H9 (cell line): ENCODE results near the gene SEMA6A. TPM values are rescaled to one million over a fixed set of nuclear protein-coding genes. Genes with fewer than 3 reads are reported as not detected.

Experiments used
- DNase-seq: peaks from one replicate; pipeline ENCODE4 v3.0.0-alpha.2; 2017
- H2AFZ ChIP-seq: one replicate; pipeline ENCODE4 v1.6.1; 2013; ENCODE audit warnings: mild to moderate bottlenecking, low read length, control low read depth, moderate library complexity
- H2AK5ac ChIP-seq: 2 replicates; pipeline ENCODE4 v1.6.1; 2013; ENCODE audit warnings: low read length, control low read depth, mixed read lengths; ENCODE audit not compliant: insufficient read length
- H2BK120ac ChIP-seq: one replicate; pipeline ENCODE4 v1.6.1; 2013; ENCODE audit warnings: low read depth, mild to moderate bottlenecking, low read length, control low read depth, inconsistent platforms; ENCODE audit not compliant: poor library complexity, severe bottlenecking
- H2BK12ac ChIP-seq: 2 replicates; pipeline ENCODE4 v1.6.1; 2013; ENCODE audit warnings: low read length, control low read depth, mixed read lengths, low read depth; ENCODE audit not compliant: insufficient read length
- H2BK15ac ChIP-seq: 2 replicates; pipeline ENCODE4 v1.6.1; 2013; ENCODE audit warnings: low read depth, low read length, control low read depth
- H2BK20ac ChIP-seq: one replicate; pipeline ENCODE4 v1.6.1; 2013; ENCODE audit warnings: low read depth, mild to moderate bottlenecking, low read length, control low read depth, inconsistent platforms; ENCODE audit not compliant: poor library complexity, severe bottlenecking
- H2BK5ac ChIP-seq: 2 replicates; pipeline ENCODE4 v1.6.1; 2013; ENCODE audit warnings: low read length, control low read depth, mixed read lengths; ENCODE audit not compliant: insufficient read length
- H3K14ac ChIP-seq: 2 replicates; pipeline ENCODE4 v1.6.1; 2013; ENCODE audit warnings: low read length, control low read depth; ENCODE audit not compliant: insufficient read depth
- H3K18ac ChIP-seq: 2 replicates; pipeline ENCODE4 v1.6.1; 2013; ENCODE audit warnings: low read depth, mild to moderate bottlenecking, mixed read lengths, low read length, control low read depth; ENCODE audit not compliant: insufficient read length
- H3K23ac ChIP-seq: 2 replicates; pipeline ENCODE4 v1.6.1; 2013; ENCODE audit warnings: low read length, control low read depth, mixed read lengths, low read depth; ENCODE audit not compliant: insufficient read length
- H3K23me2 ChIP-seq: 2 replicates; pipeline ENCODE4 v1.6.1; 2013; ENCODE audit warnings: low read depth, mild to moderate bottlenecking, mixed read lengths, low read length, control low read depth; ENCODE audit not compliant: insufficient read length, poor library complexity, severe bottlenecking
- H3K27ac ChIP-seq: 2 replicates; pipeline ENCODE4 v1.5.1; 2013; ENCODE audit warnings: low read length, control low read depth, mixed read lengths, low read depth; ENCODE audit not compliant: insufficient read length
- H3K27me3 ChIP-seq: 2 replicates; pipeline ENCODE4 v1.6.1; 2013; ENCODE audit warnings: low read length, control low read depth, inconsistent platforms; ENCODE audit not compliant: insufficient read depth
- H3K4ac ChIP-seq: 2 replicates; pipeline ENCODE4 v1.6.1; 2013; ENCODE audit warnings: low read depth, mild to moderate bottlenecking, control low read depth, inconsistent platforms, low read length, moderate library complexity
- H3K4me1 ChIP-seq: 2 replicates; pipeline ENCODE4 v1.6.1; 2013; ENCODE audit warnings: low read length, control low read depth, inconsistent platforms; ENCODE audit not compliant: insufficient read depth
- H3K4me2 ChIP-seq: 2 replicates; pipeline ENCODE4 v1.6.1; 2013; ENCODE audit warnings: low read length, control low read depth, mixed read lengths; ENCODE audit not compliant: insufficient read length, insufficient read depth
- H3K56ac ChIP-seq: 2 replicates; pipeline ENCODE4 v1.6.1; 2013; ENCODE audit warnings: low read depth, mild to moderate bottlenecking, mixed read lengths, low read length, control low read depth; ENCODE audit not compliant: insufficient read length
- H3K79me1 ChIP-seq: 2 replicates; pipeline ENCODE4 v1.6.1; 2013; ENCODE audit warnings: low read depth, mild to moderate bottlenecking, moderate library complexity, low read length, control low read depth, inconsistent platforms; ENCODE audit not compliant: insufficient read depth, poor library complexity, severe bottlenecking
- H3K79me2 ChIP-seq: 2 replicates; pipeline ENCODE4 v1.6.1; 2013; ENCODE audit warnings: low read length, control low read depth, inconsistent platforms; ENCODE audit not compliant: insufficient read depth
- H3K9ac ChIP-seq: 2 replicates; pipeline ENCODE4 v1.6.1; 2013; ENCODE audit warnings: low read length, control low read depth, mixed read lengths; ENCODE audit not compliant: insufficient read length; ENCODE audit errors: extremely low read depth
- H3K9me3 ChIP-seq: one replicate; pipeline ENCODE4 v1.6.1; 2013; ENCODE audit warnings: low read depth, low read length, inconsistent platforms; ENCODE audit not compliant: control insufficient read depth
- H3T11ph ChIP-seq: one replicate; pipeline ENCODE4 v1.6.1; 2013; ENCODE audit warnings: mild to moderate bottlenecking, low read length, control low read depth, inconsistent platforms
- H4K20me1 ChIP-seq: one replicate; pipeline ENCODE4 v1.6.1; 2013; ENCODE audit not compliant: control insufficient read depth, insufficient read length, insufficient read depth
- H4K5ac ChIP-seq: 2 replicates; pipeline ENCODE4 v1.6.1; 2013; ENCODE audit warnings: low read depth, mild to moderate bottlenecking, mixed read lengths, low read length, control low read depth; ENCODE audit not compliant: insufficient read length
- H4K8ac ChIP-seq: replicated peaks from 2 replicates; pipeline ENCODE4 v1.6.1; 2013; ENCODE audit warnings: low read length, control low read depth, mixed read lengths, low read depth; ENCODE audit not compliant: insufficient read length
- H4K91ac ChIP-seq: 2 replicates; pipeline ENCODE4 v1.6.1; 2013; ENCODE audit warnings: low read depth, mild to moderate bottlenecking, moderate library complexity, mixed read lengths, low read length, control low read depth; ENCODE audit not compliant: insufficient read length
- H3K27ac Mint-ChIP-seq, 3 experiments: 2 replicates in 2 of 3; 3 replicates in 1 of 3; pipeline ENCODE4 v1.8.0; 2020 to 2021; ENCODE audit warnings: mixed read lengths in 3 of 3, mild to moderate bottlenecking in 1 of 3, moderate library complexity in 1 of 3
- H3K27me3 Mint-ChIP-seq: 2 replicates; pipeline ENCODE4 v1.8.0; 2021; ENCODE audit warnings: low read depth, mild to moderate bottlenecking, moderate library complexity, mixed read lengths
- H3K36me3 Mint-ChIP-seq, 3 experiments: 2 replicates in 2 of 3; 3 replicates in 1 of 3; pipeline ENCODE4 v1.8.0; 2020 to 2021; ENCODE audit warnings: low read depth in 3 of 3, mixed read lengths in 3 of 3; ENCODE audit not compliant: insufficient read depth in 1 of 3
- H3K4me1 Mint-ChIP-seq, 2 experiments: 2 replicates each; pipeline ENCODE4 v1.8.0; 2020; ENCODE audit warnings: mixed read lengths in 2 of 2
- H3K4me3 Mint-ChIP-seq, 2 experiments: 2 replicates in 1 of 2; 3 replicates in 1 of 2; pipeline ENCODE4 v1.8.0; 2020 to 2021; ENCODE audit warnings: mild to moderate bottlenecking in 2 of 2, mixed read lengths in 2 of 2, moderate library complexity in 1 of 2
- H3K9me3 Mint-ChIP-seq, 2 experiments: 2 replicates in 1 of 2; 3 replicates in 1 of 2; pipeline ENCODE4 v1.8.0; 2020; ENCODE audit warnings: mild to moderate bottlenecking in 2 of 2, mixed read lengths in 2 of 2, moderate library complexity in 1 of 2
- CTCF ChIP-seq: fragments of 200-600 bp; sonication (generic); conservative IDR thresholded peaks from 3 replicates; pipeline ENCODE4 v1.8.0; 2021; ENCODE audit warnings: antibody characterized with exemption, mild to moderate bottlenecking
- WGBS: extraction: QIAGEN DNeasy Blood & Tissue Kit; methylation state at CpG from one replicate; pipeline ENCODE4 v1.1.7; 2013; ENCODE audit warnings: missing lambda C conversion rate, low lambda C conversion rate, mixed read lengths; ENCODE audit not compliant: insufficient read length; ENCODE audit errors: extremely low coverage; 5-methylcytosine and 5-hydroxymethylcytosine counted together
- total RNA-seq: library from RNA; stranded (reverse); gene quantifications from 2 replicates; pipeline ENCODE4 v1.2.1, GENCODE V29; 2021

Gene SEMA6A
- total RNA-seq, 1 experiment from 2014 or later, result 354 TPM

GRCh38 chr5:116583862-116584222, 9.2 kb upstream of the SEMA6A start:
- Mint-ChIP-seq H3K36me3 (0 out of 7 replicates have a peak, but pooled peaks cover 0 to 4% (median 2%) of the 10 kb centered on the region in 3 experiments), H3K9me3 (no peaks in the 10 kb centered on the region), H3K27ac (no peak overlapping the region), H3K4me1 (peaks cover 6 to 12% of the 10 kb centered on the region in 2 experiments), H3K27me3 (no peaks in the 10 kb centered on the region), H3K4me3 (no peak overlapping the region)
- Histone ChIP-seq H3K23me2 (no peaks in the 10 kb centered on the region), H3K9ac (no peak overlapping the region), H4K91ac (no peak overlapping the region), H4K20me1 (no peaks in the 10 kb centered on the region), H2BK15ac (no peak overlapping the region), H3K18ac (no peak overlapping the region), H4K5ac (no peak overlapping the region), H3K4me1 (no peaks in the 10 kb centered on the region; the same call in 1 of the 2 replicates), H2AK5ac (no peak overlapping the region), H3K14ac (no peak overlapping the region), H3K79me2 (no peaks in the 10 kb centered on the region), H2BK20ac (no peak overlapping the region), H3K4me2 (no peak overlapping the region), H2BK12ac (no peak overlapping the region), H3K4ac (no peak overlapping the region), H3K56ac (no peak overlapping the region), H2BK120ac (no peak overlapping the region), H2AFZ (no peak overlapping the region), H2BK5ac (no peak overlapping the region), H3K27me3 (no peaks in the 10 kb centered on the region), H3T11ph (no peak overlapping the region), H3K23ac (no peak overlapping the region), H3K79me1 (no peaks in the 10 kb centered on the region), H3K27ac (no peak overlapping the region), H3K9me3 (no peaks in the 10 kb centered on the region), H4K8ac (no peak overlapping the region)
- WGBS, result no CpG with 5 or more reads among the region's 3 CpGs
- DNase-seq, result no peak
- TF ChIP-seq CTCF, result no peak
